Hematopoietic multipotent progenitor cell treated with erythropoietin and hydrocortisone succinate and interleukin-3 and kit ligand, for 17 days (in vitro differentiated cells): ENCODE measurements around the gene RSU1.

Source experiments
- DNase-seq: peaks from one replicate; pipeline ENCODE4 v3.0.0-alpha.2; 2015; ENCODE audit warnings: low spot score

RSU1 gene

GRCh38 chr10:16741540-16741939 is 75.7 kb downstream of the RSU1 start:
- no peak for DNase-seq

DNA sequence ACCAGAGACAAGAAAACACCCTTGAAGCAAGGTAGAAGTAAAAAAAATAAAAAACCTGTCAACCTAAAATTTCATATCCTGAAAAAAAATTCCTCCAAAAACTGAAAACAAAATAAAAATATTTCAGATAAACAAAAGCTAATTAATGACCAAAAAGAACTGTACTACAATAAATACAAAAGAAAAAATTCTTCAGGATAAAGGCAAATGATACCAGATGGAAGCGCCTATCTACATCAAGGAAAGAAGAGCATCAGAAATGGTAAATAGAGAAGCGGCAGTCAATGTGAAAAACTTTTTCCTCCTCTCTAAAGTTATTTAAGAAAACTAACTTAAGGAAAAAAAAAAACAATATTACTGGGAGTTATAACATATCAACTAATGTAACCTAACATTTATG is 79.8 kb downstream of the RSU1 start:
- DNase-seq, result no peak

DNA sequence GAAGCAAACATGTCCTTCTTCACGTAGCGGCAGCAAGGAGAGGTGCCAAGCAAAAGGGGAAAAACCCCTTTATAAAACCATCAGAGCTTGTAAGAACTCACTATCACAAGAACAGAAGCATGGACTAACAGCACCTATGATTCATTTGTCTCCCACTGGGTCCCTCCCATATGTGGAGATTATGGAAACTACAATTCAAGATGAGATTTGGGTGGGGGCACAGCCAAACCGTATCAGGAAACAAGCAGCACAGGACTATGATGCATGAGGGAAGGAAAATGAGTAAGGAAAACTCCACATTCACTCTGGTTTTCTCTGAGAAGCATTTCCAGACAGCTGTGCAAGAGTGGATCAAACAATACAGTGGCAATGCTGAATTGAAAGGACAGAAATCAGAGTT is 81.6 kb downstream of the RSU1 start:
- no peak for DNase-seq

DNA sequence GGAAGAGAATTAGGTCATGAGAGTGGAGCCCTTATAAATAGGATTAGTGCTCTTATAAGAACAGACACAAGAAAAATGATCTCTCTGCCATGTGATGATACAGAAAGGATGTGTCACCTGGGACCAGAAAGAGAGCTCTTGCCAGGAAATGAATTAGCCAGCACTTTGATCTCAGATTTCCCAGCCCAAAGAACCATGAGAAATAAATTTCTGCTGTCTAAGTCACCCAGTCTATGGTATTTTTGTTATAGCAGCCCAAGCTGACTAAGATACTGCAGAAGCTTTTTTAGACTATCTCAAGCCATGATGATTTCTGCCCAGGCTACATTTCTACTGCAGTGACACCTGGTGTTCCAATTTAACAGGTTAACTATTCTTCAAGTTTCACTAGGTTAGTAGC is 84.8 kb downstream of the RSU1 start:
- DNase-seq, result no peak

- no peak for DNase-seq
These were observed 89.0 kb downstream of the RSU1 start for GRCh38 chr10:16728266-16728665.

DNA sequence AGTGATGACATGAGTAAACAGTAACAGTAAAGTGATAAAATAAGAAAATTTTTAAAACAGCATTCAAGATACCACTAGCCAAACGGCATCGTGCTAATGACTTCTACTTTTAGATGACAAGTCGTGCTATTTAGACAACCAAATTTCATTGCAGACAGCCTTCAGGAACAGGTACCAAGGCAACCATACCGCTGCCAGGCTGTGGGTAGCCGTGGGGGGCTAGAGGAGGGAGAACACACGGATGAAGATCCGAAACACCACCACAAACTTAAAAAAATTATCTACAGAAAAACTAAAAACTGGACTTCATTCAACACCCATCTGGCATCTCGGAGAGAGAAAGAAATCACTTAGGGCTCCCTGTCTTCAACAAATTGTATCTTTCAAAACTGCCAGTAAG is 89.6 kb downstream of the RSU1 start:
- no peak for DNase-seq

GRCh38 chr10:16724509-16724908 is 92.7 kb downstream of the RSU1 start:
- no peak for DNase-seq

GRCh38 chr10:16720812-16721211 is 96.4 kb downstream of the RSU1 start:
- DNase-seq, result no peak

- DNase-seq, result no peak
These were observed 99.4 kb downstream of the RSU1 start for GRCh38 chr10:16717622-16718395.

GRCh38 chr10:16716051-16716450 is 101.2 kb downstream of the RSU1 start:
- no peak for DNase-seq

GRCh38 chr10:16713290-16713689 is 103.9 kb downstream of the RSU1 start:
- no peak for DNase-seq

DNA sequence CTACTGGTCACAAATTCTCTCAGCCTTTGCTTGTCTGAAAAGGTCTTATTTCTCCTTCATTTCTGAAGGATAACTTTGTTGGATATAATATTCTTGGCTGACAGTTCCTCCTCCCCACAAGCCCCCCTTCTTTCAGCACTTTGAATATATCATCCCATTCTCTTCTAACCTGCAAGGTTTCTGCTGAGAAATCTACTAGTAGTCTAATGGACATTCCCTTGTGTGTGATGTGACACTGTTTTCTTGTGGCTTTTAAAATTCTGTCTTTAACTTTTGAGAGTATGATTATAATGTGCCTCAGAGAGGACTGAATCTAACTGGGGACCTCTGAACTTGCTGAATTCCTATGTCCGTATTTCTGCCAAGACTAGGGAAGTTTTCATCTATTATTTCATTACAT is 104.3 kb downstream of the RSU1 start:
- DNase-seq, result no peak

GRCh38 chr10:16700331-16700730 is 116.9 kb downstream of the RSU1 start:
- no peak for DNase-seq

DNA sequence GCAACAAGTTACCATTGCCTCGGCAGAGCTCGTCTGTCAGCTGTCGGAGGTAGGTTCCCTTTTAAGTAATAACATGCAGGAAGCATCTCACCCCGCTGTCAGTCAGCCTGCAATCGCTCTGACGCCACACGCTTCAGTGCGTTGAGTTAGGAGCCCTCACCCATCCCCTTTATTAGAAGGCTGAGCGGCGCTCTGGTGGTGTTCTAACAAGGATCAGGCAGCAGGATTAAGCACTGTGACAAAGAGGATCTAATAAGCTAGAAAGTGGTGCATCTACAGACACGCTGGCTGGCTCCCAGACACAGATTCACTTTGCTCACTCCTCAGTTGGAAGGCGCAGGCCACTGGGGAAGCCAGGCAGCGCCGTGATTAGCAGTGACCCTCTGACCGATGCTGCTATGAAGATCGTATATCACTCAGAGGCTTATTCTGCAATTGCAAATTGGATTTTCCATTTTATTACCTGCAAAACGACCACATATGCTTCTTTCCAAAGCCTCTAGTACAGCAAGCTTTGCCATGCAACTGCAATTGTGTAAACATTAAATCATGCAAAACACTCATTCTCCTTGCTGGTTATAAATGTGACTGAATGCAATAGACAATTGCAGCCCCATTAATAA is 117.7 kb downstream of the RSU1 start:
- DNase-seq, result no peak

- no peak for DNase-seq
These were observed 118.8 kb downstream of the RSU1 start for GRCh38 chr10:16698461-16698860.

GRCh38 chr10:16690417-16690816 is 126.8 kb downstream of the RSU1 start:
- no peak for DNase-seq

- no peak for DNase-seq
These were observed 127.5 kb downstream of the RSU1 start for GRCh38 chr10:16689696-16690095.

DNA sequence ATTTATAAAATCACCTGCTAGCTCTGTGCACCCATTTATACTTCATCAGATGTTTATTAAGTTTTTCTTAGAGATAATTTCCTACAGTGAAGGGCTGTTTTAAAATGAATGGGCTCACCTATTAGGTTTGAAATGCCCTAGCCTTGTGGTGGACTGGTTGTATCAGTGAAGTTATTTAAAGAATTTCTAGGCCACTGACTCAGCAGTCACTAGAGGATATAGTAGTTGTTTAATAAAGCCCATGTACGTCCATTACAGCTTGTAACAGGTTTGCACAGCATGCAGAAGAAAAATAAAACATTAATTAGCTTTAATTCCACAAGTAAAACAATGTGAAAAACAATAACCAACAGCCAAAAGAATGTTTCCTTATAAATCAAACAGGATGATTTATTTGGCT is 128.0 kb downstream of the RSU1 start:
- no peak for DNase-seq

DNA sequence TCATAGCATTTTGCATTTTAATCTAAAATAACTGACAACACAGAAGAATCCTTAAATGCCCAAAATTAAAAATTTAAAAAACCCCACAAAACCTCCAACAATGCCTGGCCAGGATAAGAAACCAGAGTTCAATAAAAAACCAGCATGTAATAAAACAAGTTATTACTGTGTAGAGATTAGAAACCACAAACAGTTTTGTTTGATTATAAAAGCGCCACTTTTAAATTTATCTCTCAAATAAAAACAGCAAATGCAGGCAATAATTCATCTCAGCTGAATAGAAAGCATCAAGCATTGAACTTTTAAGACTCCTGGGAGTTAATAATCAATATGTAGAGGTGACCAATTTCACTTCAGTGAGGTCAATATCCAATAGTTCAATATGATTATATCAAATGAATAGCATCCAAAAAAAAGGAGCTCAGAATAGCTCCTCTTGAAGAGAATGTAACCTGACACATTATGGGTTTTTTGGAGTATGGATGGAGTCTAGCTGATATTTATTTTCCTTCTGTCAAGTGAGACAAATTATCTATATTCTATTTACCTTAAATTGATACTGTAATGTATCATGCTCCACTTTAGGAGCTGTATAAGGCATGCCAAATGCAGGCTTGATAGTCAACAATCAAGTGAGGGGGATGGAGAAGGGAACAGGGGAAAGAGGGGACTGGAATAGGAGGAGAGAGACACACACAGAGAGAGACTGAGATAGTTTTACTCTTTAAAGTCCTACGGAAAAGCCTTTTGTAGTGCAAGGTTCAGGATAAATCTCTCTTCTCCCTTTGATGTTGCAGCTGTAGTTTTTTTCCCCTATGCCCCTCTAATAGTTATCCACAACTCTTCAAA is 130.9 kb downstream of the RSU1 start:
- DNase-seq, result no peak

GRCh38 chr10:16685551-16685950 is 131.7 kb downstream of the RSU1 start:
- no peak for DNase-seq

DNA sequence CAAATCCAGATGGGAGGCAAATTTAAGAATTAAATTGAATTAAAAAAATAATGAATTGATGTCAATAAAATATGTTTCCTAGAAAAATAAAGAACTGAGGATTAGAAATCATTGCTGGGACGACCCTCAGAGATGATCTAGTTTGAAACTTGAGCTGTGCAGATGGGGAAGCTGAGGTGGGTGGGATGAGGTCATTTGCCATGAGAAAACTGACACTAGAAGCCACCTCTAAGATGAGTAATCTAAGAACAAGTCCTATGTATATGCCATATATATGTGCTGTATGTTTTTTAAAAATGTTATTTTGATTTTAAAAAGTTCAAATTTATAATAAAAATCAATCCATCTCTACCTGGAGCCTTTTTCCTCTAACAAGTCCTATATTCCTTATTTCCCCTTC is 135.7 kb downstream of the RSU1 start:
- DNase-seq, result no peak

DNA sequence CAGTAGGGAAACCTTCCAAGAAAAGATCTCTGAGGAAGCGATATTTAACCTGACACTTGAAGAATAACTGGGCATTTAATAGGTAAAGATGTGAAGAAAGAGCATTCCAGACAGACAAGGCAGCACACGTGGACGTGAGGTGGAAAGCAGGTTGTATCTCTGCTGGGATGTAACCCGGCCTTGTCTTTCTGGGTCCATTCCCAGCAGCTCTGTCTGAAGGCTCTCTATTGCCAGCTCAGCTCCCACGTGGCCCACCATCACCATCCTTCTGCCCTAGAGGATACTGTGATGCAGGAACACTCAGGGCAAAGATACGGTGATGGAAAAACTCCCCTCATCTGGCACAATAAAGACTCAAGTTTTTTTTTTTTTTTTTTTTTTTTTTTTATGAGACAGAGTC is 137.7 kb downstream of the RSU1 start:
- no peak for DNase-seq

DNA sequence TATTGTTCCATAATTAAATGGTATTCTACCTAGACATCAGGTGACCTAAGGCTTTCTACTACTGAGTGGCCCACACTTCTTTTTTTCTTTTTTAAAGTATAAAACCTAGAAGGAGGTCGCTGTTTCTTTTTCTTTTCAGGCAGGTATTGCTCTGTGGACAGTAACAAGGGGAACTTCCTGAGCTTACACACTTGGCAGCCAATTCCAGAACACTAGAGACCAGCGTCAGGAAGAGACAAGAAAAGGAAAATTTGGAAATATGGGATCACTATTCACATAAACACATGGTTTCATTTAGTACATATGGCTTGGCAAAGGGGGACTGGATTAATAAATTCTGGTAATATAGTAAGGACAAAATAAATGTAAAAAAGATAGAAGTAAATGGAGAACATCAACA is 141.9 kb downstream of the RSU1 start:
- DNase-seq, result no peak
